Nephron progenitor cell (in vitro differentiated cells): ENCODE measurements around the gene GABRP.

Experiments used
- DNase-seq: peaks from one replicate; pipeline ENCODE4 v3.0.0; 2021
- H3K27ac Mint-ChIP-seq: 2 replicates; pipeline ENCODE4 v1.8.0; 2021; ENCODE audit warnings: mild to moderate bottlenecking, moderate library complexity, mixed read lengths
- H3K27me3 Mint-ChIP-seq: 2 replicates; pipeline ENCODE4 v1.8.0; 2021; ENCODE audit warnings: mild to moderate bottlenecking, low read depth, mixed read lengths; ENCODE audit not compliant: poor library complexity
- H3K36me3 Mint-ChIP-seq: 2 replicates; pipeline ENCODE4 v1.8.0; 2021; ENCODE audit warnings: low read depth, mixed read lengths
- H3K4me1 Mint-ChIP-seq: 2 replicates; pipeline ENCODE4 v1.8.0; 2021; ENCODE audit warnings: mixed read lengths
- H3K4me3 Mint-ChIP-seq: 2 replicates; pipeline ENCODE4 v1.8.0; 2021; ENCODE audit warnings: mild to moderate bottlenecking, moderate library complexity, mixed read lengths
- H3K9me3 Mint-ChIP-seq: 2 replicates; pipeline ENCODE4 v1.8.0; 2021; ENCODE audit warnings: mild to moderate bottlenecking, moderate library complexity, mixed read lengths
- CTCF ChIP-seq: fragments of 200-600 bp; sonication (generic); IDR thresholded peaks from 2 replicates; pipeline ENCODE4 v1.5.0; 2021; ENCODE audit warnings: antibody characterized with exemption

GABRP gene

GRCh38 chr5:170817195-170817594 lies 33.7 kb downstream of the GABRP start:
- peaks cover 5% of the 10 kb centered on the region for H3K4me1 Mint-ChIP-seq
- no peak overlapping the region for H3K4me3 Mint-ChIP-seq
- DNase-seq = no peak
- peaks cover 4% of the 10 kb centered on the region for H3K27me3 Mint-ChIP-seq
- H3K27ac Mint-ChIP-seq = no peak overlapping the region
- TF ChIP-seq CTCF = no peak
- H3K36me3 Mint-ChIP-seq = no peaks in the 10 kb centered on the region
- H3K9me3 Mint-ChIP-seq = peaks cover 5% of the 10 kb centered on the region

DNA sequence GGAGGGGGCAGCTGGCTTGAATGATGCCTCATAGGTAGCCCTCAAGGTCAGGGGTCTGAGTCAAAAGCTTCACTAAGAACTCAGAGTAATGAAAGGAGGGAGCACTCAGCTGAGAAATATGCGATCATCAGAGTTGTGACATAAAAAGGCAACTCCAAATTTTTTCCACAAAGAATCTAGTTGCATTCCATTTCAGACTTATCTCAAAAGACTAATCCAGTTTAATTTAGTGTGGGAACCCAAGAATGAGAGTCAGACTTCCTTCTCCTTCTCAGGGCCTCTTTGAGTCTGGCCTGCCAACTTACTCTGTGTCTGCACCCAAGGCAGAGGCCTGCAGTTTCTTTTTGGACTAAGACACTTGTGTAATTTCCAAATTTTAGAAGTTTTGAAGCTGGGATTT lies 34.7 kb downstream of the GABRP start:
- no peak for TF ChIP-seq CTCF
- peaks cover 6% of the 10 kb centered on the region for H3K9me3 Mint-ChIP-seq
- no peak for DNase-seq
- no peak overlapping the region for H3K4me3 Mint-ChIP-seq
- no peak overlapping the region for H3K27ac Mint-ChIP-seq
- peaks cover 5% of the 10 kb centered on the region for H3K4me1 Mint-ChIP-seq
- H3K27me3 Mint-ChIP-seq = peaks cover 4% of the 10 kb centered on the region
- H3K36me3 Mint-ChIP-seq = no peaks in the 10 kb centered on the region

GRCh38 chr5:170819824-170820223 lies 36.3 kb downstream of the GABRP start:
- H3K36me3 Mint-ChIP-seq = no peaks in the 10 kb centered on the region
- no peak overlapping the region for H3K27ac Mint-ChIP-seq
- H3K4me1 Mint-ChIP-seq = peaks cover 5% of the 10 kb centered on the region
- no peak for DNase-seq
- no peak for TF ChIP-seq CTCF
- H3K4me3 Mint-ChIP-seq = no peak overlapping the region
- H3K27me3 Mint-ChIP-seq = no peaks in the 10 kb centered on the region
- peaks cover 9% of the 10 kb centered on the region for H3K9me3 Mint-ChIP-seq

DNA sequence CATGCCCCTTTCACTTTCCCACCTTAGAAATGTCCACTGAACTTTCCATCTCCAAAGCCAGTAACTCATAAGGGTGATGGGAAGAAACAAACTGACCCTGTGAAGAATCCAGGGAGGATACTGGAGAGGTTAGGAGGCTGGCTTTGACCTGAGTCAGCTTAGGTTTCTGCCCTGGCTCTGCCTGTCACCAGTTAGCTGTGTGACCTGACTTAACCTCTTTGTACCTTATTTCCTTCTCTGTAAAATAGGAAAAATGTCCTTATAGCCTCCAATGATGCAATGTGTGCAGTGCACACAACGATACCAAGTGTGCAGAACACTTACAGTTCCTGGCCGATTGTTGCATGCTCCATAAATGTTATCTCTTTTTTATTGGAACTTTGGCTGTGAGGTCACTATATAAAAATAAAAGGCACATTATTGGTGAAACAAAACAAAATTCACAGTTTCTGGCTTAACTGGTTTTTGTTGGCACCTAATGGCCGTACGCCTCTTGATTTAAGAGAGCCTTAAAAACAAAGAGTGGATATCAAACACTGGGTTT lies 37.8 kb downstream of the GABRP start:
- peaks cover under 1% of the 10 kb centered on the region for H3K27me3 Mint-ChIP-seq
- DNase-seq = no peak
- H3K27ac Mint-ChIP-seq = no peak overlapping the region
- peaks cover 5% of the 10 kb centered on the region for H3K36me3 Mint-ChIP-seq
- peaks cover 18% of the 10 kb centered on the region for H3K9me3 Mint-ChIP-seq
- no peak for TF ChIP-seq CTCF
- H3K4me1 Mint-ChIP-seq = peaks cover 5% of the 10 kb centered on the region
- no peak overlapping the region for H3K4me3 Mint-ChIP-seq

GRCh38 chr5:170826117-170826516 lies 42.6 kb downstream of the GABRP start:
- DNase-seq = no peak

More at GRCh38 chr5:170826117-170826516, 42.6 kb downstream of the GABRP start:
- Mint-ChIP-seq H3K27ac (no peak overlapping the region), H3K36me3 (peaks cover 5% of the 10 kb centered on the region), H3K4me3 (no peak overlapping the region), H3K27me3 (peaks cover 6% of the 10 kb centered on the region), H3K4me1 (peaks cover 4% of the 10 kb centered on the region), H3K9me3 (peaks cover 38% of the 10 kb centered on the region)
- no peak for TF ChIP-seq CTCF
